HEK293 (cell line): ENCODE results near the gene LDB1.
A peak's percentile ranks its signal among the peaks of the same experiment; 100 is the strongest.

Experiments used
- BCL11B ChIP-seq: fragments of 450-650 bp; formaldehyde crosslinking; IDR thresholded peaks from 2 replicates; pipeline ENCODE4 v1.5.1; 2016; ENCODE audit warnings: low read depth, missing biosample characterization, missing genetic modification characterization
- HOXD13 ChIP-seq: sonication (generic); formaldehyde crosslinking; IDR thresholded peaks from 2 replicates; pipeline ENCODE4 v1.8.0; 2022; ENCODE audit warnings: missing genetic modification reagents, borderline replicate concordance
- PRDM1 ChIP-seq: fragments of 450-650 bp; formaldehyde crosslinking; IDR thresholded peaks from 2 replicates; pipeline ENCODE4; 2016; ENCODE audit warnings: missing biosample characterization, missing genetic modification characterization
- RBAK ChIP-seq: fragments of 450-650 bp; formaldehyde crosslinking; IDR thresholded peaks from 2 replicates; pipeline ENCODE4 v1.5.1; 2016; ENCODE audit warnings: missing biosample characterization, missing genetic modification characterization
- REPIN1 ChIP-seq: fragments of 450-650 bp; formaldehyde crosslinking; IDR thresholded peaks from 2 replicates; pipeline ENCODE4 v1.5.1; 2017; ENCODE audit warnings: missing biosample characterization, missing genetic modification characterization, low read depth
- SCRT1 ChIP-seq: fragments of 450-650 bp; formaldehyde crosslinking; IDR thresholded peaks from 2 replicates; pipeline ENCODE4 v1.5.1; 2016; ENCODE audit warnings: missing biosample characterization, missing genetic modification characterization, borderline replicate concordance
- SP2 ChIP-seq: fragments of 450-650 bp; formaldehyde crosslinking; IDR thresholded peaks from 2 replicates; pipeline ENCODE4 v1.5.1; 2016; ENCODE audit warnings: missing biosample characterization, missing genetic modification characterization
- TCF7L2 ChIP-seq: IDR thresholded peaks from 2 replicates; pipeline ENCODE4 v1.6.1; 2011; ENCODE audit warnings: low read depth, mild to moderate bottlenecking, inconsistent platforms, low read length, moderate library complexity, borderline replicate concordance
- TRIM28 ChIP-seq: IDR thresholded peaks from 2 replicates; pipeline ENCODE4 v1.6.1; 2011; ENCODE audit warnings: low read length, control low read depth, borderline replicate concordance
- ZBTB17 ChIP-seq: fragments of 450-650 bp; formaldehyde crosslinking; IDR thresholded peaks from 2 replicates; pipeline ENCODE4 v1.5.1; 2016; ENCODE audit warnings: missing biosample characterization, missing genetic modification characterization
- ZFP37 ChIP-seq: fragments of 450-650 bp; formaldehyde crosslinking; IDR thresholded peaks from 2 replicates; pipeline ENCODE4 v1.5.1; 2016; ENCODE audit warnings: missing biosample characterization, missing genetic modification characterization
- ZFP69B ChIP-seq: fragments of 450-650 bp; formaldehyde crosslinking; IDR thresholded peaks from 2 replicates; pipeline ENCODE4 v1.5.1; 2016; ENCODE audit warnings: missing biosample characterization, missing genetic modification characterization
- ZNF132 ChIP-seq: fragments of 450-650 bp; formaldehyde crosslinking; IDR thresholded peaks from 2 replicates; pipeline ENCODE4 v1.5.1; 2017; ENCODE audit warnings: missing biosample characterization, missing genetic modification characterization, borderline replicate concordance
- ZNF155 ChIP-seq: fragments of 450-650 bp; formaldehyde crosslinking; IDR thresholded peaks from 2 replicates; pipeline ENCODE4 v1.5.1; 2016; ENCODE audit warnings: missing biosample characterization, missing genetic modification characterization
- ZNF157 ChIP-seq: fragments of 450-650 bp; formaldehyde crosslinking; IDR thresholded peaks from 2 replicates; pipeline ENCODE4 v1.5.1; 2016; ENCODE audit warnings: missing biosample characterization, missing genetic modification characterization
- ZNF175 ChIP-seq: fragments of 450-650 bp; formaldehyde crosslinking; IDR thresholded peaks from 2 replicates; pipeline ENCODE4 v1.5.1; 2016; ENCODE audit warnings: missing biosample characterization, missing genetic modification characterization
- ZNF248 ChIP-seq: fragments of 450-650 bp; formaldehyde crosslinking; IDR thresholded peaks from 2 replicates; pipeline ENCODE4 v1.5.1; 2017; ENCODE audit warnings: missing biosample characterization, missing genetic modification characterization
- ZNF266 ChIP-seq: fragments of 450-650 bp; formaldehyde crosslinking; IDR thresholded peaks from 2 replicates; pipeline ENCODE4 v1.5.1; 2016; ENCODE audit warnings: missing biosample characterization, missing genetic modification characterization, low read depth
- ZNF416 ChIP-seq: fragments of 450-650 bp; formaldehyde crosslinking; IDR thresholded peaks from 2 replicates; pipeline ENCODE4 v1.5.1; 2016; ENCODE audit warnings: missing biosample characterization, missing genetic modification characterization
- ZNF423 ChIP-seq: fragments of 450-650 bp; formaldehyde crosslinking; IDR thresholded peaks from 2 replicates; pipeline ENCODE4 v1.5.1; 2016; ENCODE audit warnings: missing biosample characterization, missing genetic modification characterization
- ZNF544 ChIP-seq: fragments of 450-650 bp; formaldehyde crosslinking; IDR thresholded peaks from 2 replicates; pipeline ENCODE4 v1.5.0; 2017; ENCODE audit warnings: missing biosample characterization, missing genetic modification characterization
- ZNF558 ChIP-seq: fragments of 450-650 bp; formaldehyde crosslinking; IDR thresholded peaks from 2 replicates; pipeline ENCODE4 v1.5.1; 2016; ENCODE audit warnings: missing biosample characterization, missing genetic modification characterization
- ZNF626 ChIP-seq: fragments of 450-650 bp; sonication (Bioruptor Pico); formaldehyde crosslinking; IDR thresholded peaks from 2 replicates; pipeline ENCODE4 v1.5.1; 2018; ENCODE audit warnings: missing biosample characterization, missing genetic modification characterization, inconsistent platforms
- ZNF670 ChIP-seq: fragments of 450-650 bp; formaldehyde crosslinking; IDR thresholded peaks from 2 replicates; pipeline ENCODE4 v1.5.1; 2016; ENCODE audit warnings: missing biosample characterization, missing genetic modification characterization, low read depth
- ZNF707 ChIP-seq: fragments of 450-650 bp; formaldehyde crosslinking; IDR thresholded peaks from 2 replicates; pipeline ENCODE4 v1.5.1; 2016; ENCODE audit warnings: missing biosample characterization, missing genetic modification characterization
- ZNF776 ChIP-seq: fragments of 450-650 bp; formaldehyde crosslinking; IDR thresholded peaks from 2 replicates; pipeline ENCODE4 v1.5.0; 2017; ENCODE audit warnings: missing biosample characterization, missing genetic modification characterization, borderline replicate concordance
- ZSCAN30 ChIP-seq: fragments of 450-650 bp; IDR thresholded peaks from 2 replicates; pipeline ENCODE4 v1.5.1; 2018; ENCODE audit warnings: missing biosample characterization, mild to moderate bottlenecking, missing genetic modification characterization, moderate library complexity
- TF ChIP-seq, protein P1 (sequence below): fragments of 450-650 bp; formaldehyde crosslinking; IDR thresholded peaks from 2 replicates; pipeline ENCODE4 v1.5.1; 2016; ENCODE audit warnings: missing biosample characterization, missing genetic modification characterization
- TF ChIP-seq, protein P2 (sequence below): fragments of 450-650 bp; formaldehyde crosslinking; IDR thresholded peaks from 2 replicates; pipeline ENCODE4 v1.5.1; 2016; ENCODE audit warnings: missing biosample characterization, missing genetic modification characterization
- TF ChIP-seq, protein P3 (sequence below): IDR thresholded peaks from 2 replicates; pipeline ENCODE4 v1.6.1; 2011; ENCODE audit warnings: mild to moderate bottlenecking, low read depth, low read length, borderline replicate concordance
- TF ChIP-seq, protein P4 (sequence below): fragments of 450-650 bp; formaldehyde crosslinking; IDR thresholded peaks from 2 replicates; pipeline ENCODE4 v1.5.1; 2016; ENCODE audit warnings: missing biosample characterization, missing genetic modification characterization
- TF ChIP-seq, protein P5 (sequence below): fragments of 450-650 bp; IDR thresholded peaks from 2 replicates; pipeline ENCODE4 v1.5.1; 2018; ENCODE audit warnings: missing biosample characterization, missing genetic modification characterization

LDB1 gene

DNA sequence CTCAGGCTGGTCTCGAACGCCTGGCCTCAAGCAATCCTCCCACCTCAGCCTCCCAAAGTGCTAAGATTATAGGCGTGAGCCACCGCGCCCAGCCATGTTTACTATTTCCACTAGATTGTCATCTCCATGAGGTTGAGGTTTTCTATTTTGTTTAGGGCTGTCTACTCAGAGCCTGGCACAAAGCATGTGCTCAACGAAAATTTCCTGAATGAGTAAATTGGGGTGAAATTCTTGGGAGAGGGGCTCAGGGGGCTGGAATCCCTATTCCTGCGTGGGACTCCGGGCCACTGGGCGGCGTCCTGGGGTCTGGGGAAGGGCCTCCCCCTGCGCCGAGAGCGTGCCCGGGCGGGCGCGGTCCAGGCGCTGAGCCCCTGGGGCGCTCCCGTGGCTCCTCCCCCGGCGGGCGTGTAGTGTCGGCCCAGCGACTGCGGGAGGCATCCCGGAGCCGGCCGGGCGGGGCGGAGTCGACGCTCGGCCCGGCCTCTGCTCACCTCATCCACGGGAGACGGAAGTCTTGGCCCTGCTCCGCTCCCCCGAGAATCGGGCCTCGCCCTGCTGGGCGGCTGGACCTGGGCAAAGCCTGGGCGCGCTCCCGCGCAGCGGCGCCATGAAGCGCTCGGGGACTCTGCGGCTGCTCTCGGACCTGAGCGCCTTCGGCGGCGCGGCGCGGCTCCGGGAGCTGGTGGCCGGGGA, 55.2 kb downstream of the LDB1 start, which contains the start of gene HPS6 (continued):
- TF ChIP-seq, protein P1, sequence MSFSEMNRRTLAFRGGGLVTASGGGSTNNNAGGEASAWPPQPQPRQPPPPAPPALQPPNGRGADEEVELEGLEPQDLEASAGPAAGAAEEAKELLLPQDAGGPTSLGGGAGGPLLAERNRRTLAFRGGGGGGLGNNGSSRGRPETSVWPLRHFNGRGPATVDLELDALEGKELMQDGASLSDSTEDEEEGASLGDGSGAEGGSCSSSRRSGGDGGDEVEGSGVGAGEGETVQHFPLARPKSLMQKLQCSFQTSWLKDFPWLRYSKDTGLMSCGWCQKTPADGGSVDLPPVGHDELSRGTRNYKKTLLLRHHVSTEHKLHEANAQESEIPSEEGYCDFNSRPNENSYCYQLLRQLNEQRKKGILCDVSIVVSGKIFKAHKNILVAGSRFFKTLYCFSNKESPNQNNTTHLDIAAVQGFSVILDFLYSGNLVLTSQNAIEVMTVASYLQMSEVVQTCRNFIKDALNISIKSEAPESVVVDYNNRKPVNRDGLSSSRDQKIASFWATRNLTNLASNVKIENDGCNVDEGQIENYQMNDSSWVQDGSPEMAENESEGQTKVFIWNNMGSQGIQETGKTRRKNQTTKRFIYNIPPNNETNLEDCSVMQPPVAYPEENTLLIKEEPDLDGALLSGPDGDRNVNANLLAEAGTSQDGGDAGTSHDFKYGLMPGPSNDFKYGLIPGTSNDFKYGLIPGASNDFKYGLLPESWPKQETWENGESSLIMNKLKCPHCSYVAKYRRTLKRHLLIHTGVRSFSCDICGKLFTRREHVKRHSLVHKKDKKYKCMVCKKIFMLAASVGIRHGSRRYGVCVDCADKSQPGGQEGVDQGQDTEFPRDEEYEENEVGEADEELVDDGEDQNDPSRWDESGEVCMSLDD (tag by site-specific recombination): peak; percentile 70
- TF ChIP-seq ZNF423 (tag by site-specific recombination) (peak; percentile 90), ZNF416 (tag by site-specific recombination) (no peak), ZNF670 (tag by site-specific recombination) (no peak), ZNF266 (tag by site-specific recombination) (no peak), ZNF776 (tag by site-specific recombination) (no peak), ZNF626 (tag by site-specific recombination) (no peak), REPIN1 (tag by site-specific recombination) (0 out of 2 replicates have a peak, but pooled peaks have one; percentile 27), ZBTB17 (tag by site-specific recombination) (peak; percentile 56; the same call in 1 of the 2 replicates), ZFP69B (tag by site-specific recombination) (no peak; the same call in 1 of the 2 replicates), ZNF558 (tag by site-specific recombination) (no peak), HOXD13 (CRISPR knock-in tag) (no peak), ZNF248 (tag by site-specific recombination) (no peak), ZFP37 (tag by site-specific recombination) (no peak), PRDM1 (tag by site-specific recombination) (no peak), BCL11B (tag by site-specific recombination) (peak; percentile 60; the same call in 1 of the 2 replicates), TRIM28 (no peak; the same call in 1 of the 2 replicates), RBAK (tag by site-specific recombination) (no peak), ZNF544 (no peak), ZNF175 (tag by site-specific recombination) (no peak), ZNF132 (no peak), SCRT1 (tag by site-specific recombination) (no peak), SP2 (tag by site-specific recombination) (peak; percentile 71), ZNF157 (no peak), TCF7L2 (no peak), ZSCAN30 (0 out of 2 replicates have a peak, but pooled peaks have one; percentile 24), ZNF155 (tag by site-specific recombination) (no peak), ZNF707 (tag by site-specific recombination) (no peak)
- TF ChIP-seq, protein P2, sequence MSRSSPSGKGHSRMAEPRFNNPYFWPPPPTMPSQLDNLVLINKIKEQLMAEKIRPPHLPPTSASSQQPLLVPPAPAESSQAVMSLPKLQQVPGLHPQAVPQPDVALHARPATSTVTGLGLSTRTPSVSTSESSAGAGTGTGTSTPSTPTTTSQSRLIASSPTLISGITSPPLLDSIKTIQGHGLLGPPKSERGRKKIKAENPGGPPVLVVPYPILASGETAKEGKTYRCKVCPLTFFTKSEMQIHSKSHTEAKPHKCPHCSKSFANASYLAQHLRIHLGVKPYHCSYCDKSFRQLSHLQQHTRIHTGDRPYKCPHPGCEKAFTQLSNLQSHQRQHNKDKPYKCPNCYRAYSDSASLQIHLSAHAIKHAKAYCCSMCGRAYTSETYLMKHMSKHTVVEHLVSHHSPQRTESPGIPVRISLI (tag by site-specific recombination): no peak
- TF ChIP-seq, protein P3, sequence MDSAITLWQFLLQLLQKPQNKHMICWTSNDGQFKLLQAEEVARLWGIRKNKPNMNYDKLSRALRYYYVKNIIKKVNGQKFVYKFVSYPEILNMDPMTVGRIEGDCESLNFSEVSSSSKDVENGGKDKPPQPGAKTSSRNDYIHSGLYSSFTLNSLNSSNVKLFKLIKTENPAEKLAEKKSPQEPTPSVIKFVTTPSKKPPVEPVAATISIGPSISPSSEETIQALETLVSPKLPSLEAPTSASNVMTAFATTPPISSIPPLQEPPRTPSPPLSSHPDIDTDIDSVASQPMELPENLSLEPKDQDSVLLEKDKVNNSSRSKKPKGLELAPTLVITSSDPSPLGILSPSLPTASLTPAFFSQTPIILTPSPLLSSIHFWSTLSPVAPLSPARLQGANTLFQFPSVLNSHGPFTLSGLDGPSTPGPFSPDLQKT: no peak
- TF ChIP-seq, protein P4, sequence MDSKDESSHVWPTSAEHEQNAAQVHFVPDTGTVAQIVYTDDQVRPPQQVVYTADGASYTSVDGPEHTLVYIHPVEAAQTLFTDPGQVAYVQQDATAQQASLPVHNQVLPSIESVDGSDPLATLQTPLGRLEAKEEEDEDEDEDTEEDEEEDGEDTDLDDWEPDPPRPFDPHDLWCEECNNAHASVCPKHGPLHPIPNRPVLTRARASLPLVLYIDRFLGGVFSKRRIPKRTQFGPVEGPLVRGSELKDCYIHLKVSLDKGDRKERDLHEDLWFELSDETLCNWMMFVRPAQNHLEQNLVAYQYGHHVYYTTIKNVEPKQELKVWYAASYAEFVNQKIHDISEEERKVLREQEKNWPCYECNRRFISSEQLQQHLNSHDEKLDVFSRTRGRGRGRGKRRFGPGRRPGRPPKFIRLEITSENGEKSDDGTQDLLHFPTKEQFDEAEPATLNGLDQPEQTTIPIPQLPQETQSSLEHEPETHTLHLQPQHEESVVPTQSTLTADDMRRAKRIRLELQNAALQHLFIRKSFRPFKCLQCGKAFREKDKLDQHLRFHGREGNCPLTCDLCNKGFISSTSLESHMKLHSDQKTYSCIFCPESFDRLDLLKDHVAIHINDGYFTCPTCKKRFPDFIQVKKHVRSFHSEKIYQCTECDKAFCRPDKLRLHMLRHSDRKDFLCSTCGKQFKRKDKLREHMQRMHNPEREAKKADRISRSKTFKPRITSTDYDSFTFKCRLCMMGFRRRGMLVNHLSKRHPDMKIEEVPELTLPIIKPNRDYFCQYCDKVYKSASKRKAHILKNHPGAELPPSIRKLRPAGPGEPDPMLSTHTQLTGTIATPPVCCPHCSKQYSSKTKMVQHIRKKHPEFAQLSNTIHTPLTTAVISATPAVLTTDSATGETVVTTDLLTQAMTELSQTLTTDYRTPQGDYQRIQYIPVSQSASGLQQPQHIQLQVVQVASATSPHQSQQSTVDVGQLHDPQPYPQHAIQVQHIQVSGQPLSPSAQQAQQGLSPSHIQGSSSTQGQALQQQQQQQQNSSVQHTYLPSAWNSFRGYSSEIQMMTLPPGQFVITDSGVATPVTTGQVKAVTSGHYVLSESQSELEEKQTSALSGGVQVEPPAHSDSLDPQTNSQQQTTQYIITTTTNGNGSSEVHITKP (tag by site-specific recombination): peak; percentile 11
- TF ChIP-seq, protein P5, sequence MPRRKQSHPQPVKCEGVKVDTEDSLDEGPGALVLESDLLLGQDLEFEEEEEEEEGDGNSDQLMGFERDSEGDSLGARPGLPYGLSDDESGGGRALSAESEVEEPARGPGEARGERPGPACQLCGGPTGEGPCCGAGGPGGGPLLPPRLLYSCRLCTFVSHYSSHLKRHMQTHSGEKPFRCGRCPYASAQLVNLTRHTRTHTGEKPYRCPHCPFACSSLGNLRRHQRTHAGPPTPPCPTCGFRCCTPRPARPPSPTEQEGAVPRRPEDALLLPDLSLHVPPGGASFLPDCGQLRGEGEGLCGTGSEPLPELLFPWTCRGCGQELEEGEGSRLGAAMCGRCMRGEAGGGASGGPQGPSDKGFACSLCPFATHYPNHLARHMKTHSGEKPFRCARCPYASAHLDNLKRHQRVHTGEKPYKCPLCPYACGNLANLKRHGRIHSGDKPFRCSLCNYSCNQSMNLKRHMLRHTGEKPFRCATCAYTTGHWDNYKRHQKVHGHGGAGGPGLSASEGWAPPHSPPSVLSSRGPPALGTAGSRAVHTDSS (tag by site-specific recombination): no peak
